ENCODE results near the gene SPN.
"Not testable (repeated sequence)": the region's sequence is repeated elsewhere in the genome, so short reads cannot be mapped to it uniquely, and the experiment has no call there.

Gene SPN

GRCh38 chr16:29701214-29701555, 38.1 kb downstream of the SPN start:
- no peak for DNase-seq (ENCODE audit: low read depth in 2 of 2)

GRCh38 chr16:29702269-29702668, 39.2 kb downstream of the SPN start:
- no peak for DNase-seq (ENCODE audit: low read depth in 2 of 2)

- DNase-seq (ENCODE audit: low read depth in 2 of 2), result no peak
Measured at GRCh38 chr16:29705030-29705429, 42.0 kb downstream of the SPN start.

GRCh38 chr16:29707160-29707559, 44.1 kb downstream of the SPN start:
- DNase-seq (ENCODE audit: low read depth in 2 of 2), result not testable (repeated sequence)

GRCh38 chr16:29708917-29709600, 46.0 kb downstream of the SPN start:
- DNase-seq (ENCODE audit: low read depth in 2 of 2), result no peak

GRCh38 chr16:29709657-29710056, 46.6 kb downstream of the SPN start:
- not testable (repeated sequence) for DNase-seq (ENCODE audit: low read depth in 2 of 2)

GRCh38 chr16:29710227-29711219, 47.5 kb downstream of the SPN start:
- peak in 1 of 2 experiments; percentile 17 for DNase-seq (ENCODE audit: low read depth in 2 of 2)

- DNase-seq (ENCODE audit: low read depth in 2 of 2), result no peak
Measured at GRCh38 chr16:29712809-29713208, 49.8 kb downstream of the SPN start.

- no peak for DNase-seq (ENCODE audit: low read depth in 2 of 2)
Measured at GRCh38 chr16:29714396-29714795, 51.3 kb downstream of the SPN start.

GRCh38 chr16:29714972-29715371, 51.9 kb downstream of the SPN start:
- DNase-seq (ENCODE audit: low read depth in 2 of 2), result no peak

- DNase-seq (ENCODE audit: low read depth in 2 of 2), result no peak
Measured at GRCh38 chr16:29717113-29717512, 54.1 kb downstream of the SPN start.

GRCh38 chr16:29719063-29719462, 56.0 kb downstream of the SPN start:
- no peak for DNase-seq (ENCODE audit: low read depth in 2 of 2)
